K562 (cell line): ENCODE measurements around the gene CPPED1. TPM values are rescaled to one million over a fixed set of nuclear protein-coding genes. Genes with fewer than 3 reads are reported as not detected.
A peak's percentile ranks its signal among the peaks of the same experiment; 100 is the strongest.

ENCODE experiments used
- ARHGAP35 ChIP-seq: fragments of 450-650 bp; IDR thresholded peaks from 2 replicates; pipeline ENCODE4 v1.6.1; 2018; ENCODE audit not compliant: partially characterized antibody
- CHD1 ChIP-seq: fragments of 200-600 bp; sonication (generic); IDR thresholded peaks from one replicate; pipeline ENCODE4 v1.6.1; 2012; ENCODE audit warnings: mild to moderate bottlenecking, moderate library complexity, low read length, inconsistent platforms
- CREB1 ChIP-seq, 2 experiments: sonication (generic) in 1 of 2; formaldehyde crosslinking in 1 of 2; IDR thresholded peaks; 2 replicates each; pipeline versions ENCODE4 v1.6.1 to v1.8.0; 2012 to 2022; ENCODE audit warnings: inconsistent platforms in 1 of 2, mild to moderate bottlenecking in 1 of 2, missing genetic modification reagents in 1 of 2, moderate library complexity in 1 of 2
- CSDE1 ChIP-seq, 2 experiments: fragments of 450-650 bp; IDR thresholded peaks; 2 replicates each; pipeline ENCODE4 v1.6.1; 2016; ENCODE audit warnings: mild to moderate bottlenecking in 1 of 2
- GATA2 ChIP-seq: sonication (generic); formaldehyde crosslinking; IDR thresholded peaks from 2 replicates; pipeline ENCODE4 v1.4.0; 2020; ENCODE audit warnings: mild to moderate bottlenecking, missing genetic modification reagents
- IFI16 ChIP-seq: fragments of 250-450 bp; sonication (Bioruptor Pico); IDR thresholded peaks from 2 replicates; pipeline ENCODE4 v2.1.2; 2022; ENCODE audit warnings: mild to moderate bottlenecking, inconsistent platforms
- KLF1 ChIP-seq: fragments of 450-650 bp; IDR thresholded peaks from 2 replicates; pipeline ENCODE4 v1.6.1; 2016; ENCODE audit warnings: missing genetic modification characterization, missing compliant biosample characterization
- KLF10 ChIP-seq: fragments of 250-450 bp; sonication (Bioruptor Pico); IDR thresholded peaks from 2 replicates; pipeline ENCODE4 v1.6.1; 2021; ENCODE audit warnings: matching md5 sums
- MEF2D ChIP-seq: conservative IDR thresholded peaks from 2 replicates; pipeline ENCODE4 v1.6.1; 2016; ENCODE audit warnings: low read depth, missing genetic modification characterization, missing compliant biosample characterization
- MYC ChIP-seq, 2 experiments: fragments of 250-450 bp in 1 of 2; sonication (Bioruptor Pico) in 1 of 2; IDR thresholded peaks; 2 replicates each; pipeline versions ENCODE4 v1.5.1 to v1.6.1; 2012 to 2021; ENCODE audit warnings: low read depth in 2 of 2, borderline replicate concordance in 1 of 2, improper control_type of control experiment in 1 of 2, low read length in 1 of 2, mild to moderate bottlenecking in 1 of 2, moderate library complexity in 1 of 2
- PHB ChIP-seq: fragments of 250-450 bp; sonication (Bioruptor Pico); IDR thresholded peaks from 2 replicates; pipeline ENCODE4 v1.5.0; 2021
- PHB2 ChIP-seq: fragments of 450-650 bp; IDR thresholded peaks from 2 replicates; pipeline ENCODE4 v1.6.1; 2017; ENCODE audit warnings: low read depth
- PRMT5 ChIP-seq: sonication (generic); formaldehyde crosslinking; IDR thresholded peaks from 2 replicates; pipeline ENCODE4 v1.5.0; 2020; ENCODE audit warnings: missing genetic modification reagents
- SAP30 ChIP-seq: fragments of 200-600 bp; sonication (generic); IDR thresholded peaks from 2 replicates; pipeline ENCODE4 v1.6.1; 2012; ENCODE audit warnings: borderline replicate concordance, low read depth, mild to moderate bottlenecking, moderate library complexity, low read length, control low read depth, inconsistent platforms; ENCODE audit not compliant: insufficient read depth, poor library complexity, severe bottlenecking
- ZBED1 ChIP-seq: IDR thresholded peaks from 2 replicates; pipeline ENCODE4 v1.6.1; 2014
- ZBTB2 ChIP-seq: fragments of 450-650 bp; IDR thresholded peaks from 2 replicates; pipeline ENCODE4 v1.6.1; 2016; ENCODE audit warnings: antibody characterized with exemption
- ZBTB9 ChIP-seq: fragments of 450-650 bp; formaldehyde crosslinking; IDR thresholded peaks from 2 replicates; pipeline ENCODE4 v1.4.0; 2020; ENCODE audit warnings: mild to moderate bottlenecking, moderate library complexity
- polyA plus RNA-seq, 8 experiments: library from polyadenylated mRNA; depleted of rRNA in 4 of 8; stranded (reverse) in 5 of 8; unstranded in 3 of 8; fragments of >200 nt; fragmentation: Nextera tagmentation in 2 of 8; fragmentation: Illumina TruSeq in 1 of 8; extraction: Ambion mirVana in 2 of 8; extraction: Trizol in 1 of 8; gene quantifications; 2 replicates each; pipeline versions ENCODE4 v1.2.1 to v1.2.3, GENCODE V29; 2011 to 2014; ENCODE audit warnings: inconsistent platforms in 1 of 8, missing spikeins in 1 of 8
- total RNA-seq, 7 experiments: library from RNA; depleted of rRNA in 6 of 7; stranded (reverse); fragments of >200 nt in 6 of 7; fragmentation: Illumina TruSeq in 2 of 7; extraction: Trizol in 2 of 7; gene quantifications; 2 replicates each; pipeline versions ENCODE4 v1.2.1 to v1.2.3, GENCODE V29; 2011 to 2021; ENCODE audit warnings: low replicate concordance in 1 of 7
- TF ChIP-seq, protein P1 (sequence below), 2 experiments: fragments of 450-650 bp in 1 of 2; sonication (generic) in 1 of 2; formaldehyde crosslinking; conservative IDR thresholded peaks; 2 replicates each; pipeline versions ENCODE4 v1.4.0 to v1.8.1; 2020 to 2022; ENCODE audit warnings: mild to moderate bottlenecking in 1 of 2, missing genetic modification reagents in 1 of 2
- TF ChIP-seq, protein P2 (sequence below): fragments of 450-650 bp; IDR thresholded peaks from 2 replicates; pipeline ENCODE4 v1.6.1; 2017; ENCODE audit warnings: mild to moderate bottlenecking, moderate library complexity
- TF ChIP-seq, protein P3 (sequence below): sonication (generic); formaldehyde crosslinking; IDR thresholded peaks from 2 replicates; pipeline ENCODE4 v1.9.0; 2022; ENCODE audit warnings: mild to moderate bottlenecking, missing genetic modification reagents
- TF ChIP-seq, protein P4 (sequence below): fragments of 200-800 bp; sonication (Bioruptor generic); IDR thresholded peaks from 2 replicates; pipeline ENCODE4 v1.6.1; 2017; ENCODE audit warnings: missing genetic modification characterization, missing compliant biosample characterization

CPPED1 gene
- total and polyA plus RNA-seq, 9 of the 15 experiments (the other 6 are each of a cell fraction or from before 2014, with no cell fraction given), result 7.5 to 25.7 (median 16.9) TPM

DNA sequence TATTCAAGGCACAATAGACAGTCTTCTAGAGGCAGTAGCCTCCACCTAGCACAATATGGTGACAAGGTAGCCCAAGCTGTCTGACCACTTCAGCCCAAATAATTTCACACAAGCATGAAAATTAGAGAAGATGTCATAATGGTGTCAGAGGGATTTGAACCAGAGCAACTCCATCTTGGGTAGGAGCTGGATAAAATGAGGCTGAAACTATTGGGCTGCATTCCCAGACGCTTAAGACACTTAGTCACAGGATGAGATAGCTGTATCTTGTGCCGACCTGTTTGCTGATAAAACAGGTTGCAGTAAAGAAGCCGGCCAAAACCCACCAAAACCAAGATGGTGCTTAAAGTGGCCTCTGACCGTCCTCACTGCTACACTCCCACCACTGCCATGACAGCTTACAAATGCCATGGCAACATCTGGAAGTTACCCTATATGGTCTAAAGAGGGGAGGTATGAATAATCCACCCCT is 192.6 kb downstream of the CPPED1 start (continued):
- TF ChIP-seq, protein P1, sequence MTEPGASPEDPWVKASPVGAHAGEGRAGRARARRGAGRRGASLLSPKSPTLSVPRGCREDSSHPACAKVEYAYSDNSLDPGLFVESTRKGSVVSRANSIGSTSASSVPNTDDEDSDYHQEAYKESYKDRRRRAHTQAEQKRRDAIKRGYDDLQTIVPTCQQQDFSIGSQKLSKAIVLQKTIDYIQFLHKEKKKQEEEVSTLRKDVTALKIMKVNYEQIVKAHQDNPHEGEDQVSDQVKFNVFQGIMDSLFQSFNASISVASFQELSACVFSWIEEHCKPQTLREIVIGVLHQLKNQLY (CRISPR knock-in tag; conservative IDR thresholded peaks at IDR 0.05), result 0 out of 4 replicates have a peak, but pooled peaks of 1 of the 2 experiments have one; percentile 36
- TF ChIP-seq, protein P2, sequence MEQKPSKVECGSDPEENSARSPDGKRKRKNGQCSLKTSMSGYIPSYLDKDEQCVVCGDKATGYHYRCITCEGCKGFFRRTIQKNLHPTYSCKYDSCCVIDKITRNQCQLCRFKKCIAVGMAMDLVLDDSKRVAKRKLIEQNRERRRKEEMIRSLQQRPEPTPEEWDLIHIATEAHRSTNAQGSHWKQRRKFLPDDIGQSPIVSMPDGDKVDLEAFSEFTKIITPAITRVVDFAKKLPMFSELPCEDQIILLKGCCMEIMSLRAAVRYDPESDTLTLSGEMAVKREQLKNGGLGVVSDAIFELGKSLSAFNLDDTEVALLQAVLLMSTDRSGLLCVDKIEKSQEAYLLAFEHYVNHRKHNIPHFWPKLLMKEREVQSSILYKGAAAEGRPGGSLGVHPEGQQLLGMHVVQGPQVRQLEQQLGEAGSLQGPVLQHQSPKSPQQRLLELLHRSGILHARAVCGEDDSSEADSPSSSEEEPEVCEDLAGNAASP, result no peak
- TF ChIP-seq ZBED1, result no peak
- peak; percentile 98 for TF ChIP-seq ZBTB9 (CRISPR knock-in tag)
- no peak for TF ChIP-seq PHB (CRISPR knock-in tag)
- no peak for TF ChIP-seq GATA2 (CRISPR knock-in tag)
- no peak for TF ChIP-seq MYC (IDR thresholded peaks at IDR 0.05; ENCODE audit: low read depth, low read length)
- TF ChIP-seq MYC (CRISPR knock-in tag; IDR thresholded peaks at IDR 0.05; ENCODE audit: borderline replicate concordance, low read depth), result peak; percentile 99
- TF ChIP-seq CSDE1 (IDR thresholded peaks at IDR 0.05), result no peak
- TF ChIP-seq IFI16 (CRISPR knock-in tag), result peak; percentile 98
- TF ChIP-seq ARHGAP35, result no peak
- TF ChIP-seq CHD1, result no peak
- peak; percentile 44; the same call in 1 of the 2 replicates for TF ChIP-seq KLF1 (tag)
- no peak for TF ChIP-seq PHB2
- no peak for TF ChIP-seq SAP30
- no peak for TF ChIP-seq CREB1 (IDR thresholded peaks at IDR 0.05)
- no peak for TF ChIP-seq CREB1 (CRISPR knock-in tag; IDR thresholded peaks at IDR 0.05)
- no peak for TF ChIP-seq PRMT5 (CRISPR knock-in tag)
- TF ChIP-seq, protein P3, sequence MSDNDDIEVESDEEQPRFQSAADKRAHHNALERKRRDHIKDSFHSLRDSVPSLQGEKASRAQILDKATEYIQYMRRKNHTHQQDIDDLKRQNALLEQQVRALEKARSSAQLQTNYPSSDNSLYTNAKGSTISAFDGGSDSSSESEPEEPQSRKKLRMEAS (CRISPR knock-in tag), result no peak
- peak; percentile 99 for TF ChIP-seq MEF2D (tag)
- TF ChIP-seq, protein P4, sequence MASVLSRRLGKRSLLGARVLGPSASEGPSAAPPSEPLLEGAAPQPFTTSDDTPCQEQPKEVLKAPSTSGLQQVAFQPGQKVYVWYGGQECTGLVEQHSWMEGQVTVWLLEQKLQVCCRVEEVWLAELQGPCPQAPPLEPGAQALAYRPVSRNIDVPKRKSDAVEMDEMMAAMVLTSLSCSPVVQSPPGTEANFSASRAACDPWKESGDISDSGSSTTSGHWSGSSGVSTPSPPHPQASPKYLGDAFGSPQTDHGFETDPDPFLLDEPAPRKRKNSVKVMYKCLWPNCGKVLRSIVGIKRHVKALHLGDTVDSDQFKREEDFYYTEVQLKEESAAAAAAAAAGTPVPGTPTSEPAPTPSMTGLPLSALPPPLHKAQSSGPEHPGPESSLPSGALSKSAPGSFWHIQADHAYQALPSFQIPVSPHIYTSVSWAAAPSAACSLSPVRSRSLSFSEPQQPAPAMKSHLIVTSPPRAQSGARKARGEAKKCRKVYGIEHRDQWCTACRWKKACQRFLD (CRISPR knock-in tag), result peak; percentile 100
- 0 out of 2 replicates have a peak, but pooled peaks have one; percentile 48 for TF ChIP-seq ZBTB2
- peak; percentile 86; the same call in 1 of the 2 replicates for TF ChIP-seq KLF10 (CRISPR knock-in tag)
